PC-9 (cell line): Measurements from ENCODE around the gene LRFN4.

Experiments
- CTCF ChIP-seq: fragments of 200-600 bp; sonication (generic); conservative IDR thresholded peaks from 2 replicates; pipeline ENCODE4 v1.6.1; 2017; ENCODE audit warnings: mixed run types, antibody characterized with exemption, mild to moderate bottlenecking, moderate library complexity
- EZH2 ChIP-seq: fragments of 200-600 bp; sonication (generic); IDR thresholded peaks from 2 replicates; pipeline ENCODE4 v1.8.0; 2017; ENCODE audit warnings: antibody characterized with exemption, low read depth

- peak; percentile 49 for TF ChIP-seq CTCF
- TF ChIP-seq EZH2 = no peak
These were observed 22.4 kb upstream of the LRFN4 start for GRCh38 chr11:66834539-66834845.
